Neuron (in vitro differentiated cells): Measurements from ENCODE around the gene MS4A18.
"Not testable (repeated sequence)": the region's sequence is repeated elsewhere in the genome, so short reads cannot be mapped to it uniquely, and the experiment has no call there.

ENCODE experiments used
- H2AFZ ChIP-seq: one replicate; pipeline ENCODE4 v1.6.1; 2013; ENCODE audit warnings: low read depth, mild to moderate bottlenecking, inconsistent platforms, low read length, moderate library complexity
- H3K27me3 ChIP-seq: one replicate; pipeline ENCODE4 v1.6.1; 2013; ENCODE audit warnings: low read length; ENCODE audit not compliant: insufficient read depth
- H3K36me3 ChIP-seq: one replicate; pipeline ENCODE4 v1.6.1; 2013; ENCODE audit warnings: low read length; ENCODE audit not compliant: insufficient read depth
- H3K4me1 ChIP-seq: one replicate; pipeline ENCODE4 v1.6.1; 2013; ENCODE audit warnings: low read length; ENCODE audit not compliant: insufficient read depth
- H3K4me3 ChIP-seq: 2 replicates; pipeline ENCODE4 v1.5.1; 2013; ENCODE audit warnings: mild to moderate bottlenecking, low read length, moderate library complexity
- H3K9me3 ChIP-seq: one replicate; pipeline ENCODE4 v1.6.1; 2013; ENCODE audit warnings: low read length

Gene MS4A18

DNA sequence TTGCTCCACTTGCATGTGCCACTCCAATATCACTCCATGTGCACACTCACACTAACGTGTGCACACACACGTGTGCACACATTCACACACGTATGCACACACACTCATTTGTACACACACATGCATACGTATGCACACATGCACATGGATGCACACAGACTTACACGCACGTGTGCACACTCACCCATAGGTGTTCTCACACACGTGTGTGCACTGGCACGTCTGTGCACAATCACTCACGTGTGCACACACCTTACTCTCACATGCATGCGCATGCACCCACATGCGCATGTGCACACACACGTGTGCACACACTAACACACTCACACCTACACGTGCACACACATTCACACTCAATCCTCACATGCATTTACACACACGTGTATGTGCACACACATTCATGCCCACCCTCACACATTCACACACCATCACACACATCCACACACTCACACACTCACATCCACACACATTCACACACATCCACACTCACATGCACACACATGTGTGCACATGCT, 22.9 kb downstream of the MS4A18 start:
- Histone ChIP-seq H3K36me3 (no peaks in the 10 kb centered on the region), H3K4me1 (no peaks in the 10 kb centered on the region), H3K4me3 (no peak overlapping the region), H3K9me3 (no peaks in the 10 kb centered on the region), H3K27me3 (no peaks in the 10 kb centered on the region), H2AFZ (no peak overlapping the region)

DNA sequence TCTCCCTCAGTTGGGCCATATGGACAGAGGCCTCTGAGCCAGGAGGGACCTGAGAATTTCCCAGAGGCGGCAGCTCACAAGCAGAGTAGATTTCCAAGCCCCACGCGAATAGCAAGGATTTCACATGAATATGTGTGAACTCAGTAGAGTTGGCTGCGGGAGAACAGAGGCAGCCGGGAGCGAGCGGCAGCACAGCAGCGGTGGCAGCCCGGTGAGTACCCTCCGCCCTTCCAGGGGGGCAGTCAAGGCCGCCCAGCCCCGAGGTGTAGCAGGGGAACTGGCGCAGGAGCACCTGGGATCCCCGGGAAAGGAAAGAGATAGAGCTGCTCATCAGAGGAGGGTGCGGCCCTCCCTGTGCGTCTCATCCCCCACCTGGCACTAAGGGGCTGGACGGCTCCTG, 23.7 kb downstream of the MS4A18 start:
- H3K9me3 ChIP-seq, result no peaks in the 10 kb centered on the region
- no peaks in the 10 kb centered on the region for H3K27me3 ChIP-seq
- no peaks in the 10 kb centered on the region for H3K36me3 ChIP-seq
- no peak overlapping the region for H3K4me3 ChIP-seq
- H2AFZ ChIP-seq, result no peak overlapping the region
- no peaks in the 10 kb centered on the region for H3K4me1 ChIP-seq

DNA sequence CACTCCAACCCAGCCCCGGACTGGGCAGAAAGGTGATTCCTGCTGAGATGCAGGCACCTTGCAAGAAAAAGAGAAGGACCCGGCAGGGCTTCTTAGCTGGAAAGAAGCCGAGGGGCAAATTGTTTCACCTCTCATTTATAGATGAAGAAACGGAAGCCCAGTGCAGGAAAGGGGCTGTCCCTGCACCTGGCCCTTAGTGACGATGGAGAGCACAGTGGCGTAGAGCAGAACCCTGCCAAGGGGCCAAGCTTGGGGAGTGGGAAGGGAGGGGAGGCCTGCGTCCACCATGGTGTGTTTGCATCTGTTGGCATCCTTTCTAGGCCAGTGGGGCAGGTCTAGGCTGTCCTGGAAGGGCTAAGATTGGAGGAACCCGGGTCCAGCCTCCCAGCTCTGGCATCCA, 24.3 kb downstream of the MS4A18 start:
- no peak overlapping the region for H3K4me3 ChIP-seq
- no peaks in the 10 kb centered on the region for H3K36me3 ChIP-seq
- H3K27me3 ChIP-seq, result no peaks in the 10 kb centered on the region
- no peaks in the 10 kb centered on the region for H3K9me3 ChIP-seq
- H2AFZ ChIP-seq, result no peak overlapping the region
- H3K4me1 ChIP-seq, result no peaks in the 10 kb centered on the region

DNA sequence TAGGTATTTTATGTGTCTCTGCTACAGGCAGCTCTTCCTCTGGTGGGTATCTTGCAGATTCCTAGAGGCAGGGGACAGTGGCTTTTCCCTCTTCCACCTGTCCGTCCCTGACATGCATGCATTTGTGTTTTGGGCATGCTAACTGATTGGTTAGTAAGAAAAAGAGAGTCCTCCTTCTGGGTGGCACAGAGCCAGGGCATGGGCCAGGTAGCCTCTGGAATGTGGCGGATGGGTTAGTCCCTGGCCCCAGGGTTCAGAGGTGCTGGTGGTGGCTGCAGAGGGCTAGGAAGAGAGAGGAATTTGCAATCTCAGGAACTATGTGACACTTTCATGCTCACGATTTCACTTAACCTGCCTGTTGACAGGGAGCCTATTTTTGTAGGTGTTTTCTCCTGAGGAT, 26.4 kb downstream of the MS4A18 start:
- H3K27me3 ChIP-seq, result no peaks in the 10 kb centered on the region
- H3K36me3 ChIP-seq, result no peaks in the 10 kb centered on the region
- H3K9me3 ChIP-seq, result no peaks in the 10 kb centered on the region
- no peak overlapping the region for H2AFZ ChIP-seq
- no peak overlapping the region for H3K4me3 ChIP-seq
- no peaks in the 10 kb centered on the region for H3K4me1 ChIP-seq

DNA sequence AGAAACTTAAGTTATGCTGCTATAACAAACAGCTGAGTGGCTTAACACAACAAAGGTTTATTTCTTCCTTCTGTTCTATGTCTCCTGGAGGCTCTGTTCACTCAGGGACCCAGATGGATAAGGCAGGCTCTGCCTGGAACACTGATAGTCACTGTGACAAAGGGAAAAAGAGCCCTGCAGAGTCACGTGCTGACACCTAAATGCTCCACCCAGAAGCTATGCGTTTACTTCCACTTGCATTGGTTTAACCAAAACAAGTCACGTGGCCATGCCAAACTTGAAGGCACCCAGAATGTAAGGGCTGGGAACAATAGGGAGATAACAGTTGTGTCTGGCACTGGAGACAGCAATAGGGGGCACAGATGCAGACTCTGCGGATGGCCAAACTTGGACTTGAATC, 28.8 kb downstream of the MS4A18 start:
- H3K4me3 ChIP-seq, result no peak overlapping the region
- no peaks in the 10 kb centered on the region for H3K27me3 ChIP-seq
- no peaks in the 10 kb centered on the region for H3K4me1 ChIP-seq
- no peaks in the 10 kb centered on the region for H3K9me3 ChIP-seq
- H3K36me3 ChIP-seq, result no peaks in the 10 kb centered on the region
- H2AFZ ChIP-seq, result no peak overlapping the region

DNA sequence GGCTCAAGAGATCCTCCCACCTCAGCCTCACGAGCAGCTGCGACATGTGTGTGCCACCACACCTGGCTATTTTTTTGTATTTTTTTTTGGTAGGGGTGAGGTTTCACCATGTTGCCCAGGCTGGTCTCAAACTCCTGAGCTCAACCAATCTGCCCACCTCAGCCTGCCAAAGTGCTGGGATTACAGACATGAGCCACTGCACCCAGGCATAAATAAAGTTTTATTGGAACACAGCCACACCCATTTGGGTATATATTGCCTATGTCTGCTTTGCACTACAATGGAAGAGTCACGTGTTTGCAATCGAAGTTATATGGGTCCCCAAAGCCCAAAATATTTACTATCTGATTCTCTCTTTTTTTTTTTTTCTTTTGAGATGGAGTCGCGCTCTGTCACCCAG, 30.4 kb downstream of the MS4A18 start:
- Histone ChIP-seq H3K9me3 (no peaks in the 10 kb centered on the region), H3K36me3 (no peaks in the 10 kb centered on the region), H3K4me3 (no peak overlapping the region), H3K27me3 (no peaks in the 10 kb centered on the region), H3K4me1 (no peaks in the 10 kb centered on the region), H2AFZ (no peak overlapping the region)

DNA sequence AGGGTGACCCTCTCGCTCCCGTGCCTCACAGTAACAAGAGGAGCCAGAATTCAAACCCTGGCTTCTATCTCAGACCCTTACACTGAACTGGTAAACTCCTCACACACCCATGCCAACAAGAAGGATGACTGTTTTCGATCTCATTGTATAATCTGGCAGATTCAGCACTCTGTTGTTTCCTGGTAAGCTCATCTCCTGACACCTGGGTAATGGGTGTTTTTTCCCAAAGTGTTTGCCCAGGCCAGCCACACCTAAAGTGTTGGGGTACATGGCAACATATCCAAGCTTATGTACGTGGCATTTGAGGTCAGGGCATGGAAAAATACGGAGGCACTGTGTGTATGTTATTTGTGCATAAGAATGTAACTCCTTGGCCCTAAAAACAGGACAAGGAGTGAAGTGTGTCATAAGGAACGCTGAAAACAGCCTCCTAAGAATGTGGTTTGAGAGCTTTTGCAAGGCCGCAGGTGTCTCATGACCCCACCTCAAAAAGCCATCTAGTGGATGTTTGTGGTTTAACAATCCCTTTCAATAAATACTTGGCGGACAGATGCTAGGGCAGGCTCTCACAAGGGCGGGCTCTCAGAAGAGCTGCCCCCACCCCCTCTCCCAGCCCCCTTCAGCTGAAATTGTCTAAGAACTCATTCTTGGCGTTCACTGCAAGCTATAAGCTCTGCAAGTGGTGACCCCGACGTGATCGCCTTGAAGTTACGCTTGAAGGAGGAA, 31.9 kb downstream of the MS4A18 start, which contains the start of gene MS4A15:
MS4A15 (plus strand) TSS at position 561 of the 726 bp plus-strand sequence. CDS start 6,867 bp downstream, outside the sequence.
- Histone ChIP-seq H3K36me3 (no peaks in the 10 kb centered on the region), H3K27me3 (no peaks in the 10 kb centered on the region), H2AFZ (no peak within 1 kb of the TSS), H3K4me3 (no peak within 1 kb of the TSS), H3K4me1 (no peaks in the 10 kb centered on the region), H3K9me3 (no peaks in the 10 kb centered on the region)

DNA sequence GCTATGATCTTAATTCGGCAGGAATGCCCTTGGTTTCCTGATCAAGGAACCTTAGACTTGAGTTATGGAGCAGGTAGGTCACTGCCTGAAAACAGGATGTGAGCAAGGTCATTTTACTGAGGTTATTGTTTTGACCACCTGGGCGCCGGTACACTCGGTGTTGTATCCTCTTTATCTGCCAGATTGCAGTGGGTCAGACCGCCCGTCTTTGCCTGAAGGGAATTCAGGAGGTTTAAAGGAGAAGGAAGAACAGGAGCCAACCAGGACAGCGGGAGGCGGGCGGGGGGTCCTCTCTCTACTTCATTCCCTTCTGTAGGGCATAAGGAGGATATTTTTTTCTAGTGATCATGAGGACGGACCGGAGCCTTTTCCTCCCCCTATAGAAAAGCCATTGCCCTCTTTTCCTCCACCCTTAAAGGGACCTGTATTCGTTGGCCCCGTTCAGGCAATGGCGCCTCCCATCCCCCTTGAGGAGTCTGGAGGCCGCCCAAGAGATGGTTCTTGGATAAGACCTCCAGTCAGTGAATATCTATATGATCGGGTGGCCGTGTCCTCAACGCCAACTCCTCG, 32.8 kb downstream of the MS4A18 start:
- no peaks in the 10 kb centered on the region for H3K27me3 ChIP-seq
- no peaks in the 10 kb centered on the region for H3K9me3 ChIP-seq

DNA sequence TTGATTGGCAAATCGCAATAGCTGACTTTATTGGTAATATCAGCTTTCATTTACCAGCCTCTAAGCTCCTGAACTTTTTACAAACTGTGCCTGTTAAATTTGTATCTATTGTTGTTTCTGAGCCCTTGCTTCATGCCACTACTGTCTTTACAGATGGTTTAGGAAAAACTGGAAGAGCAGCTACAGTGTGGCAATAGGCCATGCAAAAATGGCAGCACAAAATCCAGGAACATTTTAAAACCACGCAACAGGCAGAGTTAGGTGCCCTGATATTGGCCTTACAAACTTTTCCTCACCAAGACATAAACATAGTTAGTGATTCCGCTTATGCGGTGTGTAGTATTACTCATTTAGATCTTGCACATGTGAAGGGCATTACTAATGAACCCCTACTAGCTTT, 34.2 kb downstream of the MS4A18 start:
- not testable (repeated sequence) for H3K9me3 ChIP-seq, H3K27me3 ChIP-seq, H3K4me3 ChIP-seq, H3K4me1 ChIP-seq, H2AFZ ChIP-seq, H3K36me3 ChIP-seq

More for the DNA sequence above, 32.8 kb downstream of the MS4A18 start:
- Histone ChIP-seq H3K4me3 (no peak overlapping the region), H2AFZ (no peak overlapping the region), H3K4me1 (no peaks in the 10 kb centered on the region), H3K36me3 (no peaks in the 10 kb centered on the region)

DNA sequence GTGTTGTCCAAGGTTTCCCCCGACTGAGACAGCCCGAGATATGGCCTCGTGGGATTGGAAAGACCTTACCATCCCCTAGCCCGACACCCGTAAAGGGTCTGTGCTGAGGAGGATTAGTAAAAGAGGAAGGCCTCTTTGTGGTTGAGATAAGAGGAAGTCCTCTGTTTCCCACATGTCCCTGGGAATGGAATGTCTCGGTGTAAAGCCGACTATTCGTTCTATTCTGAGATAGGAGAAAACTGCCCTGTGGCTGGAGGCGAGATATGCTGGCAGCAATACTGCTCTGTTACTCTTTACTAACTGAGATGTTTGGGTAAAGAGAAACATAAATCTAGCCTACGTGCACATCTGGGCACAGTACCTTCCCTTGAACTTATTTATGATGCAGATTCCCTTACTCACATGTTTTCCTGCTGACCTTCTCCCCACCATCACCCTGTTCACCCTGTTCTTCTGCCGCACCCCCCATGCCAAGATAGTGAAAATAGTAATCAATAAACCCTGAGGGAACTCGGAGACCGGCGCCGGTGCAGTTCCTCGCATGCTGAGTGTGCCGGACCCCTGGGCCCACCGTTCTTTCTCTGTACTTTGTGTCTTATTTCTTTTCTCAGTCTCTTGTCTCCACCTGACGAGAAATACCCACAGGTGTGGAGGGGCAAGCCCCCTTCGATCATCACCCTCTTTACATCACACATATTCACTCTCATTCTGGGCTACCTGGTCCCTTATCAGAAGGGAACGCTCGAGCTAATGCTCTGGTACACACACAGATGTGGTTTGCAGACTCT, 35.1 kb downstream of the MS4A18 start:
- not testable (repeated sequence) for H3K4me1 ChIP-seq, H3K36me3 ChIP-seq, H2AFZ ChIP-seq, H3K9me3 ChIP-seq, H3K4me3 ChIP-seq, H3K27me3 ChIP-seq

DNA sequence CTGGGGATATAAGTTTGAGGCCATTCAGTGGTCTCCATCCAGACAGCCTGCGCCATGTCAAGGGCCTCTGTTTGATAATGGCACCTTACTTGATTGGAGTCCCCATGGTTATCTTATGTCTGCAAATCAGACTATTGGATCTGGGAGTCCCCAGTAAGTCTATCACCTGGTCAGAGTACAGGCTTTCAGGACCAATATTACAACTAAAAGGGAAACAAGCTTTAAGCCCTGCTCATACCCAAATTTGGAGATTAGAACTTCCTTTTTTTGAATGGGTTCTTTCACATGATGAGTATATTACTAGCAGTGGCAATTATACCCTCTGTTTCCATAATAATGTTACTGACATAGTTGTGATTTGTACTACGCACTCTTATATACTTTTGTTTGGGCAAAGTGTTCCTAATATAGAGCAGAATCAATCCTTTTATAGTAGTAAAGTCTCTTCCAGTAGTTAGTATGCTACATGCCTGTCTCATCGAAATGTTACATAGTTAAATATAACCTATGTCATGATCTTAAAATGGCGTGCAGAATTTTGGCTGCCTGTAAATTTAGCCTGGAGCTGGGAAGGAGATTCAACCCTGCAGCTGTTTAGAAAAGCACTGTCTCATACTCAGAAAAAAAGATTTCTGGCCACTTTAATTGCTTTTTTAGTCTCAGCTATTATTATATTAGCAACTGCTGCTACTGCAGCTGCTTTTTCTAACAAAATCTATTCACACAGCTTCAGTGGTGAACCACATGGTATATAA, 37.1 kb downstream of the MS4A18 start:
- no peak overlapping the region for H3K4me3 ChIP-seq
- H3K4me1 ChIP-seq, result no peaks in the 10 kb centered on the region
- H3K36me3 ChIP-seq, result no peaks in the 10 kb centered on the region
- H3K9me3 ChIP-seq, result no peaks in the 10 kb centered on the region
- H2AFZ ChIP-seq, result no peak overlapping the region
- no peaks in the 10 kb centered on the region for H3K27me3 ChIP-seq

DNA sequence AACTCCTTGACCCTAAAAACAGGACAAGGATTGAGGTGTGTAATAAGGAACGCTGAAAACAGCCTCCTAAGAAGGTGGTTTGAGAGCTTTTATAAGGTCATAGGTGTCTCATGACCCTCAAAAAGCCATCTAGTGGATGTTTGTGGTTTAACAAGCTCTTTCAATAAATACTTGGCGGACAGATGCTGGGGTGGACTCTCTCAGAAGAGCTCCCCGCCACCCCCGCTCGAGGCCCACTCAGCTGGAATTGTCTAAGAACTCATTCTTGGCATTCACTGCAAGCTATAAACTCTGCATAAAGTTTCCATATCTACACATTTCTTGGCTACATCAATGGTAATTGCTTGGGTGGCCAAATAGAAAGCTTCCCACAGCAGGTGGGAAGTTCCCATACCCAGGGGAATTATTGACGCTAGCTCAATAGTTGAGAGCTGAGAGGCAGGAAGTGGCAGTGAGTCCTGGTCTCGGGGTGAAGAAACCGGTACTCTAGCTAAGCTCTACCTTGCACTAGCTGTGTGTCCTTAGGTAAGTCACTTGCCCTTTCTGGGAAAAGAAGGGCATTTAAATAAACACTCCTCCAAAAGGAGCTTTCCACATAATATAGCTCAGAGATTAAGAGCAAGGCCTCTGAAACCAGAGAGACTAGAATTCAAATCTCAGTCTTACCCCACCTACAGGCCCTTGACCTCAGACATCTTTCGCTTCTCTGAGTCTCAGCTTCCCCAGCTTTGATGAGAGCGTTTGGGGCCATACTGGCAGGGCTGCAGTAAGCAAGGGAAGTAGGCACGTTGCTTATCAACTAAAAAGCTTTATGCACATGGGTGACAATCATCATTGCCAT, 38.6 kb downstream of the MS4A18 start:
- Histone ChIP-seq H3K36me3 (no peaks in the 10 kb centered on the region), H3K4me1 (no peaks in the 10 kb centered on the region), H3K4me3 (no peak overlapping the region), H3K27me3 (no peaks in the 10 kb centered on the region), H2AFZ (no peak overlapping the region), H3K9me3 (no peaks in the 10 kb centered on the region)
